Thyroid gland (tissue), 4 donors: Measurements from ENCODE around the gene MYH14.

ENCODE experiments used
- CTCF ChIP-seq, 6 experiments: fragments of 200-600 bp in 3 of 6; fragments of 450-650 bp in 3 of 6; sonication (generic) in 3 of 6; IDR thresholded peaks; one replicate each; pipeline ENCODE4 v1.5.1; 2016 to 2019; ENCODE audit warnings: antibody characterized with exemption in 6 of 6, mild to moderate bottlenecking in 2 of 6, inconsistent platforms in 1 of 6, moderate library complexity in 1 of 6
- POLR2A ChIP-seq, 2 donors: fragments of 450-650 bp; IDR thresholded peaks; one replicate each; pipeline ENCODE4 v1.6.1; 2017; ENCODE audit warnings: antibody characterized with exemption in 2 of 2, mild to moderate bottlenecking in 2 of 2, moderate library complexity in 1 of 2

- TF ChIP-seq CTCF (IDR thresholded peaks at IDR 0.05) = no peak
- TF ChIP-seq POLR2A (IDR thresholded peaks at IDR 0.05) = no peak
Measured at GRCh38 chr19:50222691-50223438, 19.4 kb downstream of the MYH14 start.
